HG02610 (cell line): Measurements from ENCODE around the gene ZNF646.

ENCODE experiments used
- ATAC-seq: cut with Tn5 transposase; IDR thresholded peaks from one replicate; pipeline ENCODE4 v1.9.1; 2021; ENCODE audit warnings: mild to moderate bottlenecking, moderate library complexity; ENCODE audit not compliant: unreplicated experiment

ZNF646 gene, protein sequence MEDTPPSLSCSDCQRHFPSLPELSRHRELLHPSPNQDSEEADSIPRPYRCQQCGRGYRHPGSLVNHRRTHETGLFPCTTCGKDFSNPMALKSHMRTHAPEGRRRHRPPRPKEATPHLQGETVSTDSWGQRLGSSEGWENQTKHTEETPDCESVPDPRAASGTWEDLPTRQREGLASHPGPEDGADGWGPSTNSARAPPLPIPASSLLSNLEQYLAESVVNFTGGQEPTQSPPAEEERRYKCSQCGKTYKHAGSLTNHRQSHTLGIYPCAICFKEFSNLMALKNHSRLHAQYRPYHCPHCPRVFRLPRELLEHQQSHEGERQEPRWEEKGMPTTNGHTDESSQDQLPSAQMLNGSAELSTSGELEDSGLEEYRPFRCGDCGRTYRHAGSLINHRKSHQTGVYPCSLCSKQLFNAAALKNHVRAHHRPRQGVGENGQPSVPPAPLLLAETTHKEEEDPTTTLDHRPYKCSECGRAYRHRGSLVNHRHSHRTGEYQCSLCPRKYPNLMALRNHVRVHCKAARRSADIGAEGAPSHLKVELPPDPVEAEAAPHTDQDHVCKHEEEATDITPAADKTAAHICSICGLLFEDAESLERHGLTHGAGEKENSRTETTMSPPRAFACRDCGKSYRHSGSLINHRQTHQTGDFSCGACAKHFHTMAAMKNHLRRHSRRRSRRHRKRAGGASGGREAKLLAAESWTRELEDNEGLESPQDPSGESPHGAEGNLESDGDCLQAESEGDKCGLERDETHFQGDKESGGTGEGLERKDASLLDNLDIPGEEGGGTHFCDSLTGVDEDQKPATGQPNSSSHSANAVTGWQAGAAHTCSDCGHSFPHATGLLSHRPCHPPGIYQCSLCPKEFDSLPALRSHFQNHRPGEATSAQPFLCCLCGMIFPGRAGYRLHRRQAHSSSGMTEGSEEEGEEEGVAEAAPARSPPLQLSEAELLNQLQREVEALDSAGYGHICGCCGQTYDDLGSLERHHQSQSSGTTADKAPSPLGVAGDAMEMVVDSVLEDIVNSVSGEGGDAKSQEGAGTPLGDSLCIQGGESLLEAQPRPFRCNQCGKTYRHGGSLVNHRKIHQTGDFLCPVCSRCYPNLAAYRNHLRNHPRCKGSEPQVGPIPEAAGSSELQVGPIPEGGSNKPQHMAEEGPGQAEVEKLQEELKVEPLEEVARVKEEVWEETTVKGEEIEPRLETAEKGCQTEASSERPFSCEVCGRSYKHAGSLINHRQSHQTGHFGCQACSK (N-terminal part only)

DNA sequence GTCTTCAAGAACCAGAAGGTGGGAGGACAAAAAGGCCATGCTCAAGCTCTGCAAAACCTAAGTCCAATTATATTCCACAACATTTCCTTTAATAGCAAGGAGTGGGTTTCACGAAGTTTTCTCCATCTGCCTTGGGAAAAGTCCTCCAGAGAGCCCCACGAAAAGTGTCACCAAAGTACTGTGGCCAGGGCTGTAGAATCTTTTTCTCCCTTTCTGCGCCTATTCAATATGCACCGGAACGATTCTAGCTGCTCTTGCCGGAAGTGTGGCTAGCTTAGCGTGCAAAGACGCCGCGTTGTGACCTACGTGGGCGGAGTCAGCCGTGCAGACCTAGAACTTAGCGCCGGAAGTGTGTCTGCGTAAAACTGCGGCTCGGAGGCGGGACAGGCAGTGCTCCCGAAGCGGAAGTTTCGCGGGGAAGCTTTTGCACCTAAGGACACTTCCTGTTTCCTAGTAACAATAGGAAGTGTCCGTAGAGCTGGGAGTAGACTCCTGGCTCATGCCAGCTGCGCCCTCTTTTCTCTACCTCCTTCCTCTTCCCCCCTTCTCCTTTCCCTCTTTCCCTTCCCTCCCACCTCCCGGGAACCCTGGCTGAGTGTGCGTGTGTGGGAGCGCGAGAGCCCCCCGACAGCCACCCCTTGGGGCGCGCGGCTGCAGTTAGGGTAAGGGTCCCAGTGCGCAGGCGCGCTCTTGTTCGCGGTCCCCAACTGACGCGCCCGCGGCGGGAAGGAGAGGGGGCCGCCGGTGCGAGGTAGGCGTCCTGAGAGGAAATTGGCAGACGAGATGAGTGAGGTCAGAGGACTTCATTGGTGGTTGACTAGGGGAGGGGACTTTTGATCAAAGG is at the start of gene ZNF646, which contains the start of gene ZNF668:
TSS of gene ZNF646 (plus strand) at position 453 of the 844 bp plus-strand sequence. CDS start 1,903 bp downstream, outside the sequence.
TSS of gene ZNF668 (minus strand) at position 271 of the 844 bp plus-strand sequence. CDS start 9,781 bp downstream, outside the sequence.
- ATAC-seq = peak; percentile 71

DNA sequence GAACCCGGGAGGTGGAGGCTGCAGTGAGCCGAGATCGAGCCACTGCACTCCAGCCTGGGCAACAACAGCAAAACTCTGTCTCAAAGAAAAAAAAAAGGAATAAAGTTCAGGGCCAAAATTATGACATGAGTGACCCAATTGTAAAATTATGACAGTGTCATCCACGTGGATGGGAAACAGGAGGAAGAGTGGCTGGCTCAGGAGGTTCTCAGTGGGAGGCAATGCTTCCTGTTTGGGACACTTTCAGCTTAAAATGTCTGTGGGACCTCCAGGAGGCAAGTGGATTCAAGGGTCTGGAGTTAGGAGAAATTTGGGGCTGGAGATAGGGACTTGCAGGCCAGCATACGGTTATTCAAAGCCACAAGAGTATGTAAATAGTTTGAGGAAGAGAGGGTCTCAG is 48.9 kb upstream of the ZNF646 start:
- ATAC-seq = no peak

DNA sequence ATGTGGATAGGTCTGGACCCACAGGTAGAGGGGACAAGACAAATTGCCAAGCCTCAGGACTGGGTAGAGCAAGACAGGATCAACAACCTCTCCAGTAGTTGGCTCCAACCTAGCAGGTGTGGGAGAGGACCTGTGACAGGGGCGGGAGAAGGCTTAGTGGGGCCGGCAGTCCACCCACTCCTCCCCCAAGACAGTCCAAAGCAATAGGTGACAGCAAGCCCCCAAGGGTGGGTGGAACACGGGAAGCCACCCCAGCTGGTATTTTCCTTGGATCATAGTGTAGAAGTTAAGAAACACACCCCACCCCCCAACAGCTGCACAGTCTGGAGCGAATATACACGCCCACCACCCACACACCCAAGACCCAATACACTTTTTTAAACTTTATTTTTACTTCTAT is 45.0 kb upstream of the ZNF646 start:
- ATAC-seq = no peak

DNA sequence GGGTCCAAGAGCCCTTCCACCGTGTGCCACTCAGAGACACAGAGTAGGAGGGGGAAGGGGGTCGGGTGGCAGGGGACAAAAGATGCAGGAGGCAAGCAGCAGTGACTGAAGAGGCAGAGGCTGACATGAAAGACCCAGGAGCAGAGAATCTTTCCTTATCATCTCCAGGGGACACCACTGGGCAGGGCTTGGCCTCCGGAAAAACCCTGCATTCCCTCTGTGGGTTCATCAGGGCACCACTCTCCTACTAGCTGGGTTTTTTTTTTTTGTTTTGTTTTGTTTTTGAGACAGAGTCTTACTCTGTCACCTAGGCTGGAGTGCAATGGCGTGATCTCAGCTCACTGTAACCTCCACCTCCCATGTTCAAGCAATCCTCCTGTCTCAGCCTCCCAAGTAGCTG is 42.9 kb upstream of the ZNF646 start:
- ATAC-seq = no peak

DNA sequence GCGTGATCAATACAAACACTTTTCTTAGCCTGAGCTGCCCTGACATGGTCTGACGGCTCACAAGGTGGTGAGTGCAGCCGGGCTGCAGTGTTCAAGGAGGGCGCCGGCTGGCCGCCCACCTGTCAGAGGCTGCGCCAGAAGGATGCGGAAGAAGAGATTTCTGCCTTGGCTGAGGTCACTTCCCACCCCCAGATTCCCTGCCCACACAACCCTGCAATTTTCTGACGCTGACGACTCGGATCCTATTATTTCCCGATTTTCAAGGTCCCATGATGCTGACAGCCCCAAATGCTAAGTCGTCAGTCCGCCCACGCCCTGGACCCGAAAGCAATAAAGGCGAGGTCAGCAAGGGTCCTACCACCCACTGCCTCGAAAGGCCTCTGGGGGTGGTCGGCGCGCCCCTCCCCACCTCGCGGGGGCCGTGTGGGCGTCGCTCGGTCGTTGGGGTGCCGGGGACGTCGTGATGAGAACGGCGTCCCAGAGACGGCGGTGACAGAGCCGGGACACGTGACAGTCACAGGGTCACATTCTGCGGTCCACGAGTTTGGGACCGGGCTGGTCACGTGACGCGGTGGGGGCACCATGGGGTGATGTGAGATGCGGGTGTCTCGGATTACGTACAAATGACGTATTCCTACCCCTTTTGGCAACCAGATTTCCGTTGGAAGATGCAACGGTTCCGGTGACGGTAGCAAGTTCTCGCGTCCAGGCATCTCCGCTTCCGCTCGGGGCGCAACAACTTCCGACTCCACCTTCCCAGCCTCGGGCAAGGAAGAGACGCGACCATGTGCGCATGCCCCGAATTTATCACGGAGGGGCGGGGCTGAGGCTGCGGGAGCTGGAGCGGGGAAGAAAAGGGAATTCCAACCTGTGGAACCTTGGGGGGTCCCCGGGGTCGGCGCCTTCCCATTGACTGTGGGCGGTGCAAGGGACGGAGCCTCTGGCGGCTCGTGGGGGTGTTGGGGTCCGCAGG is 41.2 kb upstream of the ZNF646 start, which contains the start of gene STX4:
TSS of gene STX4 (plus strand) at position 823 of the 973 bp plus-strand sequence. CDS start 248 bp downstream, outside the sequence.
- peak; percentile 71 for ATAC-seq

DNA sequence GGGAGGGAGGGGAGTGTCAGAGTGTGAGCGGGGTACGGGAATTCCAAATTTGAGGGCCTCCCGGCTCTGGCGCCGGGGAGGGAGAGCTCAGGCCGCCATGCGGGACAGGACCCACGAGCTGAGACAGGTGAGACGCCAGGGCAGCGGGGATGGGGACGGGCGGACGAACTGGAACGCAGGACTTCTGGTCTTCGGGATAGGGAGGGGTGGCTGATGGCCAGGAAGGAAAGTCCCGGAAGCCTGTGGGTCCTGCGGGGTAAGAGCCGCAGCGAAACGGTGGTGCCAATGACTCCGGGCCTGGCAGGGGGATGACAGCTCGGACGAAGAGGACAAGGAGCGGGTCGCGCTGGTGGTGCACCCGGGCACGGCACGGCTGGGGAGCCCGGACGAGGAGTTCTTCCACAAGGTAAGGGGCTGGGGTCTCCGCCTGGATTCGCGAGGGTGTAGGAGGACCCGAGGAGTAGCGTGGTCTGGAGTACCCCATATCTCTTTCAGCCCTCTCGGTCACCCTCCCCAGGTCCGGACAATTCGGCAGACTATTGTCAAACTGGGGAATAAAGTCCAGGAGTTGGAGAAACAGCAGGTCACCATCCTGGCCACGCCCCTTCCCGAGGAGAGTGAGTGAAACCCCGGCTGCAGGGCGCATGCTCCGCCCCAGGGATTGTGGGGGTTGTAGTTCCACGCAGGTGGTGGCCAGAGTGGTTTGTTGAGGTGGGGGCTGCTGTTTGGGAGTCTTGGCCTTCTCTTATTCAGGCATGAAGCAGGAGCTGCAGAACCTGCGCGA is 40.3 kb upstream of the ZNF646 start:
- peak; percentile 42 for ATAC-seq

DNA sequence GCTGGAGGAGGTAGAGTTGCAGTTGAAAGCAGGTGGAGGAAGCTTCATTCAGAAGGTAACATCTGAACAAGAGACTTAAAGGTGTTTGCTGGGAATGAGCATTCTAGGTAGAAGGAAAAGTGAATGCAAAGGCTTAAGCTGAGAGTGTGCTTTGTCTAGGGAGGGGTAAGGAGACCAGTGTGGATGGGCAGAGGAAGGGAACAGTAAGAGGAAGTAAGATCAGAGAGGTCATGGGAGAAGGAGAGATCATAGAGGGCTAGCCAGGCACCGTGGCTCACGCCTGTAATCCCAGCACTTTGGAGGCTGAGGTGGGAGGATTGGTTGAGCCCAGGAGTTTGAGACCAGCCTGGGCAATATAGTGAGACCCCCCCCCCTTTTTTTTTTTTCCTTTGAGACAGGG is 37.5 kb upstream of the ZNF646 start:
- ATAC-seq = no peak

DNA sequence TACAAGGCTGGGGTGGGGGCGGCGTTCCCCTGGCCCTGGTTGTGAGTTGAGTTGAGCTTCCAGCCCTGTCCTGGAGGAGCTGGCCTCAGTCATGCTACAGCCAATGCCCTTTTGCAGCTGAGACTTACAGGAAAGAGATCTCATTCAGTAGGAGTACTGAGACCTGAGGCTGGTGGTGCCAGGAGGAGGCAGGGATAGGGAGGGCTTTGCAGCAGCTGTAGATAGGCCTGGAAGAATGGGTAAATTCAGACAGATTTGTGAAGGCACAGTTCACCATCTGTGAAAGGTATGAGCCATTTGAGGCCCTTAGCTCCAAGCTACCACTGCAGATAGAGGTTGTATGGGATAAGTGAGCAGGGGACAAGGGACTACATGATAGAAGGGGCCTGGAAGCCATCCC is 35.2 kb upstream of the ZNF646 start:
- ATAC-seq = no peak

DNA sequence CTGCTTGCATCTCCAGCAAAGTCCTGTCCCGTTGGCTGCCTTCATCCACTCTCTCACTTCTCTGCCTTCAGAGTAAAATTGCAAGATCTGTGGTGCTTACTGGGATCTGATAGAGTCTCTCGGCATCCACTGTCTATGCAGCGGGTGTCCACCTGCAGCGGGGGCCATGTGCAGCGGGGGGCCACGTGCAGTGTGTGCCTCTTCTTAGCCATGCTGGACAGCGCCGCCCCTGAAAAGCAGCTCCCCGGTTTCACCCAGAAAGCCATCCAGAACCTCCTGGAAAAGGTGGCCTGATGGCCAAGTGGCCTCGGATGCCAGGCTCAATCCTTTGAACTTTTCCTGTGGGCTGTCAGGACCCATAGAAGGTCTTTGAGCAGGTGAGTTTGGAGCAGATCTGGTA is 31.4 kb upstream of the ZNF646 start:
- ATAC-seq = no peak

DNA sequence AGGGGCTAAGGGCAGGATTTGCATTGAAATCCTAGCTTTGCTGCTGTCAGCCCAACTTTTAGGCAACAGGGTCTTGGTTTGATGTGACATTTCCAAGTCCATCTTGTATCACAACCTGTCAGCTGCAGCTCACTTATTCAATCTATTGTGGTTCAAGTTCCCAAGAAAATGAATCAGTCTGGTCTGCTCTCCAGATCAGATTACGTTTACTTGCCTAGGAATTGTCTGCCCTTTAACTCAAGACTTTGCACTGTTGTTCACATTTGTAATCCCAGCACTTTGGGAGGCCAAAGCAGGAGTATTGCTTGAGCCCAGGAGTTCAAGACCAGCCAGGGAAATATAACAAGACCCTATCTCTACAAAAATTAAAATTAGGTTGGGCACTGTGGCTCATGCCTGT is 30.9 kb upstream of the ZNF646 start:
- no peak for ATAC-seq

DNA sequence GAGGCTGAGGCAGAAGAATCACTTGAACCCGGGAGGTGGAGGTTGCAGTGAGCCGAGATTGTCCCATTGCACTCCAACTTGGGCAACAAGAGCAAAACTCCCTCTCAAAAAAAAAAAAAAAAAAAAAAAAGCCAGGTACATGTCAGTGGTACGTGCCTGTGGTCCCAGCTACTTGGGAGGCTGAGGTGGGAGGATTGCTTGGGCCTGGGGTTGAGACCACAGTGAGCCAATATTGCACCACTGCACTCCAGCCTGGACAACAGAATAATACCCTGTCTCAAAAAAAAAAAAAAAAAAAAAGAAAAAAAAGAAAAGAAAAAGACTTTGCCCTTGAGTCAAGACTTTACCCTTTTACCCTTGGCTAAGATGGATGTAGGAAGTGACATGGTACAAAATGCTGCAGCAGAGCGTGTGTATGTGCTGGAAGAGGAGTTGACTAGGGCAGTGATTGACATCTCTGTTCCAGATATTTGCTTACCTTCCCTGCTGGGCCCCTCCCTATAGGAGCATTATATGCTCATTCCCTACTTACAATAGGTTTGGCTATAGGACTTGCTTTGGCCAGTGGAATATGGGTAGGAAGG is 30.2 kb upstream of the ZNF646 start:
- no peak for ATAC-seq

DNA sequence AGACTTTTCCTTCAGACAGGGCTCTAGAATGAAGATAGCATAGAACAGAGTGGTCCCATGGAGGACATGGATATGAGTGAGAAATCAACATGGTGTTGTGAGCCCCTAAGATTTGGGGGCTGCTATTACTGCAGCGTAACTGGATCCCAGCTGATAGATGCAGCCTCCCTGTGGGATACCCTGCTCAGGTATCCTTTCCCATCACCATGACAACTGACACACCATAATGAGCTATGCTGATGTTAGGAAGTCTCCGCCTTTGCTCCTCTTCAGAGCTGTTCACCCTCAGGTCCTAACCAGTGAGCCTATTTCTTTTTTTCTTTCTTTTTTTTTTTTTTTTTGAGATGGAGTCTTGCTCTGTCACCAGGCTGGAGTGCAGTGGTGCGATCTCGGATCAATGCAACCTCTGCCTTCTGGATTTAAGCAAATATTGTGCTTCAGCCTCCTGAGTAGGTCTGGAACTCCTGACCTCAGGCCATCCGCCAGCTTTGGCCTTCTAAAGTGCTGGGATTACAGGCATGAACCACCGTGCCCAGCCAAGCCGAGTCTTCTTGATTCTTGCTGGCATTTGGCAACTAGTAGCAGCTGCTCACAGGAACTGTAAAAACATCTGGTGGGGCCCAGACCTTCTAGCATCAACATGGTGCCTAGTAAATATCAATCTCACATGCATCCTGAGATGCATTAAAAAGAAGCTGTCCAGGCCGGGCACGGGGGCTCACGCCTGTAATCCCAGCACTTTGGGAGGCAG is 23.8 kb upstream of the ZNF646 start:
- no peak for ATAC-seq

DNA sequence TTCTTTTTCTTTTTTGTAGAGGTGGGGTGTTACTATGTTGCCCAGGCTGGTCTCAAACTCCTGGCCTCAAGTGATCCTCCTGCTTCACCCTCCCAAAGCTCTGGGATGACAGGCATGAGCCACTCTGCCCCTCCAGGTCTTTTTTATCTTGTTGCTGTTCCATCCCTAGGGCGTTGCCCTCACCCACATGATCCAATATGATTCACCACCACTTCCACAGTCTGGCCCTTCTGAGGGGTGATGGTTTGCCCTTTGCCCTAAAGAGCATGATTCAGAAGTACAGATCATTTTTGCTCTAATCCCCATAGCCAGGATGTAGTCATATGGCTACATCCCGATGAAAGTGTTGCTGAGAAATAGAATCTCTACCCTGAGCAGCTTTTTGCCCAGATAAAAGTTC is 22.1 kb upstream of the ZNF646 start:
- ATAC-seq = no peak

DNA sequence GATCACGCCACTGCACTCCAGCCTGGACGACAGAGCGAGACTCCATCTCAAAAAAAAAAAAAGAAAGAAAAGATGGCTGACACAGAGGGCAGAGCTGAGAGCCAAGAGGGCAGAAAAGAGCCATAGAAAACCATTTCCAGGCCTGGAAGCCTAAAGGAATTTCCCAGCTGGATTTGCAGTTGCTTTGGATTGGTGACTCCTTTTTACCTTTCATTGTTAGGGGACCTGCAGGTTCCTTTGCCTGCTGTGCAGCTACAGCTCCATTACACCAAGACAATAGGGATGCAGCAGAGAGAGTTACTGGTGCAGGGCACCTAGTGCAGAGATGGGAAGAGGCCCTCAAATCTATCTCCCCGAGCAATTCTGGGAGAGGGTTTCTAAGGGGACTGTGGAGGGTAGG is 18.6 kb upstream of the ZNF646 start:
- ATAC-seq = no peak

DNA sequence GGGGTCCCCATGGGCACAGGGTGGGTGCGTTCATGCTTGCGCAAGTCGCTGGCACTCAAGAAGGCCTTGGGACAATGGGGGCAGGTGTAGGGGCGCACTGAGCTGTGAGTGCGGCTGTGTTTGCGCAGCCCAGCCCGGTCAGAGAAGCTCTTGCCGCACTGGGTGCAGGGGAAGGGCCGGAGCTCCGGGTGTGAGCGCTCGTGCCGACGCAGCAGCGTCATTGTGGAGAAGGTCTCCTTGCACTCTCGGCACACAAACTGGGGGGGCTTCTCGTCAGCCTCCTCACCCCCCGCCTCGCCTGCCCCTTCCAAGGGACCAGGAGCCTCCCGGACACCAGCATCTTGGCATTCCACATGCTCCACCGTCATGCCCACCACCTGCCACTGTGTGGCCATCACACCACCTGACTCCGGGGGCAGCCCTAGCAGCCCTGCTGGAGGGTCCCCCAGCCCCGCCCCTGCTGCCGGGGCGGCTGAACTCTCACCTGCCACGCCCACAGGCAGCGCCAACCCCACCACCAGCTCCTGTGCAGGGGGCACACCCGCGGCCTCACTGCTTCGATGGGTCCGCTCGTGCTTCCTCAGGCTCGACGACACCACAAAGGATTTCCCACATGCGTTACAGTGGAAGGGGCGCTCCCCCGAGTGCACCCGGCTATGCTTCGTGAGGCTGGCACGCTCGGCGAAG is 13.0 kb upstream of the ZNF646 start:
- ATAC-seq = no peak

DNA sequence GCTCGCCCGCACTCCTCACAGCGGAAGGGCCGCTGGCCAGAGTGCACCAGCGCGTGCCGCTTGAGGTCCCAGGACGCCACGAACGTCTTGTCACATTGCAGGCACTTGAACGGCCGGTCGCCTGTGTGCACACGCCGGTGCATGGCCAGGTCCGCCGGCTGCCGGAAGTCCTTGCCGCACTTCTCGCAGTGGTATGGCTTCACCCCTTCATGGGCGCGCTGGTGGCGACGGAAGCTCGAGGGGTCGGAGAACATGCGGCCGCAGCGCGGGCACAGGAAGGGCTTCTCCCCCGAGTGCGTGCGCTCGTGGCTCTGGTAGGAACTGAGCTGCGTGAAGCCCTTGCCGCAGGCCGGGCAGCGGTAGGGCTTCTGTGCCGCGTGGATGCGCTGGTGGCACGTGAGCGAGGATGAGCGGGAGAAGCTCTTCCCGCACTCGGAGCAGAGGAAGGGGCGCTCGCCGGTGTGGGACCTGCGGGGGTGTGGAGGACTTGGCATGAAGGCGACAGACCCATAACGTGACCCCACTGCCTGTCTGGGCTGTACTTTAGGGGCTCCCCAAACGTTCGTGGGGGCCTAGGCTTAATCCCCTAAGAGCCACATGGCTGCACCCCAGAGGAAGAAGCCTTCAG is 12.3 kb upstream of the ZNF646 start:
- no peak for ATAC-seq
